KBM-7 (cell line): ENCODE results near the gene SMAD2.
"Not testable (repeated sequence)": the region's sequence is repeated elsewhere in the genome, so short reads cannot be mapped to it uniquely, and the experiment has no call there.

ENCODE experiments used
- DNase-seq: peaks from one replicate; pipeline ENCODE4 v3.0.0-alpha.2; 2015
- in situ Hi-C: fragments of 300-500 bp; cut with MboI; formaldehyde crosslinking; loops from 2 replicates; pipeline ENCODE4 v1.14.3; 2020; ENCODE audit warnings: low sequenced_read_pairs, low pct_unique_long_range_greater_than_20kb, mixed read lengths

SMAD2 gene

GRCh38 chr18:47777626-47778025 is 152.8 kb downstream of the SMAD2 start:
- DNase-seq = peak; percentile 60
- in situ Hi-C loops = loop anchor here (10.0 to 25.0 kb wide), 3 partner anchors 110 to 660 kb away; no protein-coding TSS in a partner anchor

GRCh38 chr18:47775961-47776360 is 154.5 kb downstream of the SMAD2 start:
- no peak for DNase-seq
- in situ Hi-C loops = loop anchor here (10.0 to 25.0 kb wide), 3 partner anchors 111 to 661 kb away; no protein-coding TSS in a partner anchor

GRCh38 chr18:47773931-47774330 is 156.5 kb downstream of the SMAD2 start:
- in situ Hi-C loops = loop anchor here (10.0 kb wide), 1 partner anchor 241 kb away; no protein-coding TSS in a partner anchor

GRCh38 chr18:47772374-47773248 is 157.8 kb downstream of the SMAD2 start:
- peak; percentile 76 for DNase-seq
- in situ Hi-C loops = loop anchor here (10.0 kb wide), 1 partner anchor 242 kb away; no protein-coding TSS in a partner anchor

More at GRCh38 chr18:47773931-47774330, 156.5 kb downstream of the SMAD2 start:
- DNase-seq = no peak

- no peak for DNase-seq
- in situ Hi-C loops = loop anchor here (10.0 kb wide), 1 partner anchor 243 kb away; no protein-coding TSS in a partner anchor
These were observed 158.5 kb downstream of the SMAD2 start for GRCh38 chr18:47771922-47772321.

- in situ Hi-C loops = no loop called here
- DNase-seq = no peak
These were observed 162.8 kb downstream of the SMAD2 start for GRCh38 chr18:47767699-47768098.

- in situ Hi-C loops = not testable (repeated sequence)
These were observed 163.3 kb downstream of the SMAD2 start for GRCh38 chr18:47767198-47767597.

More at GRCh38 chr18:47767198-47767597, 163.3 kb downstream of the SMAD2 start:
- not testable (repeated sequence) for DNase-seq
